T-cell (primary cell): ENCODE results near the gene LDHAL6A. TPM values are rescaled to one million over a fixed set of nuclear protein-coding genes. Genes with fewer than 3 reads are reported as not detected.

Source experiments
- ATAC-seq, 4 experiments: fragments of 200-7000 bp in 3 of 4; fragments of 150-1000 bp in 1 of 4; cut with Tn5 transposase; replicated peaks in 1 of 4; 1 replicate in 3 of 4; 2 replicates in 1 of 4; pipeline ENCODE4 v1.10.0; 2021; ENCODE audit warnings: moderate library complexity in 3 of 4, mild to moderate bottlenecking in 2 of 4, moderate number of reproducible peaks in 1 of 4
- CTCF ChIA-PET, 2 donors: fragments of 300-600 bp; sonication (Branson Sonifier 250); formaldehyde crosslinking; loops; one replicate each; lab custom pipeline; 2022; ENCODE audit warnings: antibody characterized with exemption in 2 of 2; lab: Charles Lee
- POLR2A ChIA-PET, 2 donors: fragments of 300-600 bp; sonication (Branson Sonifier 250); formaldehyde crosslinking; loops; one replicate each; lab custom pipeline; 2022; ENCODE audit warnings: antibody characterized with exemption in 2 of 2; lab: Charles Lee
- DNase-seq, 35 experiments: peaks; one replicate each; pipeline versions ENCODE4 v3.0.0 to v3.0.0-alpha.2; 2013 to 2023
- H3K27ac ChIP-seq: one replicate; pipeline ENCODE4 v1.5.1; 2013; ENCODE audit warnings: low read length
- H3K27me3 ChIP-seq, 2 experiments: replicated peaks in 1 of 2; 1 replicate in 1 of 2; 2 replicates in 1 of 2; pipeline versions ENCODE4 v1.6.1 to v1.7.0; 2013; ENCODE audit warnings: low read length in 1 of 2, mixed read lengths in 1 of 2; ENCODE audit not compliant: control insufficient read depth in 2 of 2, insufficient read depth in 2 of 2; ENCODE audit errors: extremely low read depth in 1 of 2
- H3K36me3 ChIP-seq, 2 donors: 1 replicate in 1 of 2; 2 replicates in 1 of 2; pipeline versions ENCODE4 v1.6.1 to v1.7.0; 2013; ENCODE audit warnings: low read length in 1 of 2; ENCODE audit not compliant: control insufficient read depth in 2 of 2, insufficient read depth in 1 of 2; ENCODE audit errors: extremely low read depth in 1 of 2
- H3K4me1 ChIP-seq, 2 experiments: 1 replicate in 1 of 2; 2 replicates in 1 of 2; pipeline versions ENCODE4 v1.6.1 to v1.7.0; 2013; ENCODE audit warnings: low read length in 2 of 2, mixed read lengths in 1 of 2; ENCODE audit not compliant: insufficient read depth in 2 of 2, control insufficient read depth in 1 of 2; ENCODE audit errors: extremely low read depth in 1 of 2
- H3K4me3 ChIP-seq, 2 donors: 1 replicate in 1 of 2; 2 replicates in 1 of 2; pipeline versions ENCODE4 v1.5.1 to v1.7.0; 2013; ENCODE audit warnings: mild to moderate bottlenecking in 2 of 2, low read length in 1 of 2, moderate library complexity in 1 of 2; ENCODE audit not compliant: control insufficient read depth in 1 of 2; ENCODE audit errors: extremely low read depth in 1 of 2
- H3K9me3 ChIP-seq: 2 replicates; pipeline ENCODE4 v1.7.0; 2013
- H3K27ac Mint-ChIP-seq, 2 donors: one replicate each; pipeline ENCODE4 v1.8.0; 2020 to 2021; ENCODE audit warnings: mild to moderate bottlenecking in 2 of 2, mixed read lengths in 2 of 2
- H3K27me3 Mint-ChIP-seq, 2 donors: one replicate each; pipeline ENCODE4 v1.8.0; 2021 to 2022; ENCODE audit warnings: mixed read lengths in 2 of 2
- H3K36me3 Mint-ChIP-seq: one replicate; pipeline ENCODE4 v1.8.0; 2021; ENCODE audit warnings: mixed read lengths
- H3K4me1 Mint-ChIP-seq, 3 donors: one replicate each; pipeline ENCODE4 v1.8.0; 2020 to 2022; ENCODE audit warnings: mixed read lengths in 3 of 3, mild to moderate bottlenecking in 1 of 3
- H3K4me3 Mint-ChIP-seq, 3 donors: one replicate each; pipeline ENCODE4 v1.8.0; 2020 to 2022; ENCODE audit warnings: mild to moderate bottlenecking in 3 of 3, mixed read lengths in 3 of 3, moderate library complexity in 3 of 3
- H3K9me3 Mint-ChIP-seq, 3 donors: one replicate each; pipeline ENCODE4 v1.8.0; 2020 to 2022; ENCODE audit warnings: mixed read lengths in 3 of 3
- WGBS: methylation state at CpG from one replicate; pipeline ENCODE4 v1.1.5; 2013; ENCODE audit warnings: missing lambda C conversion rate; ENCODE audit not compliant: insufficient coverage; 5-methylcytosine and 5-hydroxymethylcytosine counted together
- total RNA-seq, 35 experiments: library from RNA in 6 of 35; stranded (reverse) in 6 of 35; fragments of 120-200 nt in 1 of 35; gene quantifications; one replicate each; pipeline versions ENCODE4 v1.2.1 to v1.2.4 and lab custom pipeline; 2013 to 2026

LDHAL6A gene
- total RNA-seq, 5 donors from 2014 or later (not counting 1 experiment from before 2014, with no cell fraction given) = 0.46 TPM; not detected in 4

- whole genome bisulfite sequencing = no CpG with 5 or more reads among the region's 3 CpGs
- DNase-seq = no peak
- ChIA-PET CTCF (interaction anchor here in 1 of 2 donors (0.6 kb wide), 1 partner anchor 286 kb away, joined by 3 read pairs; no protein-coding TSS in a partner anchor), POLR2A (interaction anchor here in 1 of 2 donors (0.5 kb wide), 1 partner anchor 100 kb away, joined by 3 read pairs; no protein-coding TSS in a partner anchor)
- peaks cover 5 to 21% of the 10 kb centered on the region in 2 donors for H3K36me3 ChIP-seq
- no peaks in the 10 kb centered on the region for H3K27me3 ChIP-seq
- Mint-ChIP-seq H3K27me3 (no peaks in the 10 kb centered on the region), H3K4me3 (no peak overlapping the region), H3K27ac (no peak overlapping the region), H3K9me3 (no peaks in the 10 kb centered on the region), H3K4me1 (no peaks in the 10 kb centered on the region), H3K36me3 (peaks cover 14% of the 10 kb centered on the region)
- H3K4me1 ChIP-seq = no peaks in the 10 kb centered on the region
- no peak overlapping the region for H3K27ac ChIP-seq
- no peak overlapping the region for H3K4me3 ChIP-seq
- ATAC-seq = no peak
- H3K9me3 ChIP-seq = no peaks in the 10 kb centered on the region
Measured at GRCh38 chr11:18471995-18472394, 16.3 kb downstream of the LDHAL6A start.

- no peaks in the 10 kb centered on the region for H3K4me1 Mint-ChIP-seq
- DNase-seq (no peak), ATAC-seq (no peak)
- ChIA-PET CTCF (no interaction called here), POLR2A (no interaction called here)
- Histone ChIP-seq H3K36me3 (peaks cover 7 to 26% of the 10 kb centered on the region in 2 donors), H3K4me3 (no peak overlapping the region), H3K4me1 (no peaks in the 10 kb centered on the region), H3K27me3 (no peaks in the 10 kb centered on the region), H3K9me3 (no peaks in the 10 kb centered on the region), H3K27ac (no peak overlapping the region)
- no peaks in the 10 kb centered on the region for H3K27me3 Mint-ChIP-seq
- peaks cover 16% of the 10 kb centered on the region for H3K36me3 Mint-ChIP-seq
- no peaks in the 10 kb centered on the region for H3K9me3 Mint-ChIP-seq
- H3K4me3 Mint-ChIP-seq = no peak overlapping the region
- no peak overlapping the region for H3K27ac Mint-ChIP-seq
Measured at GRCh38 chr11:18472587-18472986, 16.9 kb downstream of the LDHAL6A start.

- Mint-ChIP-seq H3K27me3 (no peaks in the 10 kb centered on the region), H3K27ac (no peak overlapping the region), H3K9me3 (no peaks in the 10 kb centered on the region), H3K36me3 (peaks cover 73% of the 10 kb centered on the region), H3K4me3 (no peak overlapping the region), H3K4me1 (no peaks in the 10 kb centered on the region)
- DNase-seq (no peak), ATAC-seq (no peak)
- 100% methylated on average over 1 of the region's 4 CpGs for WGBS
- no peaks in the 10 kb centered on the region for H3K4me1 ChIP-seq
- H3K36me3 ChIP-seq = peaks cover 10 to 88% of the 10 kb centered on the region in 2 donors
- no peak overlapping the region for H3K4me3 ChIP-seq
- no peak overlapping the region for H3K27ac ChIP-seq
- no peaks in the 10 kb centered on the region for H3K9me3 ChIP-seq
- ChIA-PET POLR2A (interaction anchor here (0.6 kb wide), 2 partner anchors 8 to 247 kb away, joined by 4 read pairs; partner anchors contain the start of gene IGSF22 (in 1 of the 2)), CTCF (interaction anchor here in 1 of 2 donors (0.7 kb wide), 1 partner anchor 285 kb away, joined by 4 read pairs; no protein-coding TSS in a partner anchor)
- H3K27me3 ChIP-seq = no peaks in the 10 kb centered on the region
Measured at GRCh38 chr11:18479063-18479462, 23.4 kb downstream of the LDHAL6A start.

- ChIA-PET CTCF (no interaction called here), POLR2A (no interaction called here)
- Mint-ChIP-seq H3K27me3 (no peaks in the 10 kb centered on the region), H3K9me3 (no peaks in the 10 kb centered on the region), H3K36me3 (peaks cover 80% of the 10 kb centered on the region), H3K4me1 (peaks cover 0 to 2% (median 0%) of the 10 kb centered on the region in 3 donors), H3K4me3 (no peak overlapping the region), H3K27ac (no peak overlapping the region)
- no peak overlapping the region for H3K27ac ChIP-seq
- H3K4me1 ChIP-seq = no peaks in the 10 kb centered on the region
- no peaks in the 10 kb centered on the region for H3K27me3 ChIP-seq
- no peak for ATAC-seq
- no peaks in the 10 kb centered on the region for H3K9me3 ChIP-seq
- peaks cover 6 to 63% of the 10 kb centered on the region in 2 donors for H3K36me3 ChIP-seq
- peak in 1 of 35 experiments; percentile 5 for DNase-seq
- H3K4me3 ChIP-seq = no peak overlapping the region
- WGBS = 77% methylated on average over 3 of the region's 8 CpGs
Measured at GRCh38 chr11:18485913-18486528, 30.4 kb downstream of the LDHAL6A start.

GRCh38 chr11:18490319-18490718 lies 34.7 kb downstream of the LDHAL6A start:
- H3K9me3 Mint-ChIP-seq = no peaks in the 10 kb centered on the region
- H3K27me3 ChIP-seq = no peaks in the 10 kb centered on the region
- H3K4me1 ChIP-seq = no peaks in the 10 kb centered on the region
- peaks cover 0 to 4% (median 2%) of the 10 kb centered on the region in 3 donors for H3K4me1 Mint-ChIP-seq
- no peak overlapping the region for H3K27ac Mint-ChIP-seq
- CTCF ChIA-PET = no interaction called here
- no peaks in the 10 kb centered on the region for H3K27me3 Mint-ChIP-seq
- ATAC-seq (no peak), DNase-seq (no peak)
- peaks cover 12 to 42% of the 10 kb centered on the region in 2 donors for H3K36me3 ChIP-seq
- H3K4me3 Mint-ChIP-seq = no peak overlapping the region
- no peak overlapping the region for H3K27ac ChIP-seq
- peaks cover 54% of the 10 kb centered on the region for H3K36me3 Mint-ChIP-seq
- POLR2A ChIA-PET = interaction anchor here in 1 of 2 donors (0.6 kb wide), 1 partner anchor 109 kb away, joined by 4 read pairs; no protein-coding TSS in a partner anchor
- no peaks in the 10 kb centered on the region for H3K9me3 ChIP-seq
- no CpG with 5 or more reads among the region's 1 CpG for WGBS
- no peak overlapping the region for H3K4me3 ChIP-seq

- Mint-ChIP-seq H3K27ac (no peak overlapping the region), H3K4me1 (peaks cover 0 to 7% (median 5%) of the 10 kb centered on the region in 3 donors), H3K9me3 (no peaks in the 10 kb centered on the region), H3K36me3 (peaks cover 57% of the 10 kb centered on the region), H3K27me3 (no peaks in the 10 kb centered on the region), H3K4me3 (no peak overlapping the region)
- Histone ChIP-seq H3K4me1 (no peaks in the 10 kb centered on the region), H3K27ac (no peak overlapping the region), H3K9me3 (no peaks in the 10 kb centered on the region), H3K27me3 (no peaks in the 10 kb centered on the region), H3K4me3 (no peak overlapping the region), H3K36me3 (peaks cover 12 to 39% of the 10 kb centered on the region in 2 donors)
- no peak for ATAC-seq
- CTCF ChIA-PET = no interaction called here
- no peak for DNase-seq
- 98% methylated on average over 7 of the region's 15 CpGs for WGBS
- POLR2A ChIA-PET = no interaction called here
Measured at GRCh38 chr11:18490736-18491485, 35.3 kb downstream of the LDHAL6A start.
